ENCODE measurements around the gene TJP1. TPM values are rescaled to one million over a fixed set of nuclear protein-coding genes. Genes with fewer than 3 reads are reported as not detected.
"Not testable (repeated sequence)": the region's sequence is repeated elsewhere in the genome, so short reads cannot be mapped to it uniquely, and the experiment has no call there.

Gene TJP1
- total RNA-seq, 6 donors from 2014 or later: 88.0 to 168 (median 113) TPM

DNA sequence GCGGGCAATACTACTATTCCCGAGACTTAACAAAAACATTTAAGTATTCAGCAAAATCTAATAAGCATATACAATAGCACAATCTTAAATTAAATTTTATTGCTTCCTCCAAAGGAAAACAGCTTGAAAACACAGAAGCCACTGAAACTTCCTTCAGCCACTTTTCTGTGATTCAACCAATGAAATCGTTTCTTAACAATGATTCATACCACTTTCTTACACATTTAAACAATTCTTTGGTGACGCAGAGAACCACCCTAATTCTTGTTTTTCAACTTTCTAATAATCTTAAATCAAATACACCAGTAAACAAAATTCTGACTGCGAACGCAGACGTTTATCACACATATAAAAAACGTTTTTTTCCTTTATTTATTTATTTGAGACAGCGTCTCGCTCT lies 4.1 kb downstream of the TJP1 start:
- 73 to 76% methylated on average over 10 of the region's 10 CpGs for WGBS, 2 donors
- H3K27me3 ChIP-seq: peaks cover 0 to 8% (median 2%) of the 10 kb centered on the region in 4 donors
- no peak overlapping the region for H3K4me3 ChIP-seq
- ATAC-seq (ENCODE audit: low FRiP score in 2 of 2) (no peak), DNase-seq (no peak)
- no peaks in the 10 kb centered on the region for H3K9me3 ChIP-seq
- no peak for TF ChIP-seq POLR2A (IDR thresholded peaks at IDR 0.05)
- no peak for TF ChIP-seq POLR2AphosphoS5 (IDR thresholded peaks at IDR 0.05)
- TF ChIP-seq EP300 (IDR thresholded peaks at IDR 0.05): no peak
- TF ChIP-seq, protein P1, sequence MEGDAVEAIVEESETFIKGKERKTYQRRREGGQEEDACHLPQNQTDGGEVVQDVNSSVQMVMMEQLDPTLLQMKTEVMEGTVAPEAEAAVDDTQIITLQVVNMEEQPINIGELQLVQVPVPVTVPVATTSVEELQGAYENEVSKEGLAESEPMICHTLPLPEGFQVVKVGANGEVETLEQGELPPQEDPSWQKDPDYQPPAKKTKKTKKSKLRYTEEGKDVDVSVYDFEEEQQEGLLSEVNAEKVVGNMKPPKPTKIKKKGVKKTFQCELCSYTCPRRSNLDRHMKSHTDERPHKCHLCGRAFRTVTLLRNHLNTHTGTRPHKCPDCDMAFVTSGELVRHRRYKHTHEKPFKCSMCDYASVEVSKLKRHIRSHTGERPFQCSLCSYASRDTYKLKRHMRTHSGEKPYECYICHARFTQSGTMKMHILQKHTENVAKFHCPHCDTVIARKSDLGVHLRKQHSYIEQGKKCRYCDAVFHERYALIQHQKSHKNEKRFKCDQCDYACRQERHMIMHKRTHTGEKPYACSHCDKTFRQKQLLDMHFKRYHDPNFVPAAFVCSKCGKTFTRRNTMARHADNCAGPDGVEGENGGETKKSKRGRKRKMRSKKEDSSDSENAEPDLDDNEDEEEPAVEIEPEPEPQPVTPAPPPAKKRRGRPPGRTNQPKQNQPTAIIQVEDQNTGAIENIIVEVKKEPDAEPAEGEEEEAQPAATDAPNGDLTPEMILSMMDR (IDR thresholded peaks at IDR 0.05): no peak
- peaks cover 16 to 22% (median 20%) of the 10 kb centered on the region in 4 donors for H3K4me1 ChIP-seq
- H3K36me3 ChIP-seq: no peaks in the 10 kb centered on the region
- H3K27ac ChIP-seq: no peak overlapping the region

DNA sequence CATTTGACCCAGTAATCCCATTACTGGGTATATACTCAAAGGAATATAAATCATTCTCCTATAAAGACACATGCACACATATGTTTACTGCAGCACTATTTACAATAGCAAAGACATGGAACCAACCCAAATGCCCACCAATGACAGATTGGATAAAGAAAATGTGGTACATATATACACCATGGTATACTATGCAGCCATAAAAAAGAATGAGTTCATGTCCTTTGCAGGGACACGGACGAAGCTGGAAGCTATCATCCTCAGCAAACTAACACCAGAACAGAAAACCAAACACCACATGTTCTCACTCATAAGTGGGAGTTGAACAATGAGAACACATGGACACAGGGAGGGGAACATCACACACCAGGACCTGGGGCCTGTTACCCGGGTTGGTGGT lies 4.8 kb downstream of the TJP1 start:
- not testable (repeated sequence) for DNase-seq; H3K4me3 ChIP-seq; H3K27ac ChIP-seq; H3K9me3 ChIP-seq; H3K27me3 ChIP-seq; H3K36me3 ChIP-seq; ATAC-seq (ENCODE audit: low FRiP score in 2 of 2)
- H3K4me1 ChIP-seq: peaks cover 16 to 25% (median 22%) of the 10 kb centered on the region in 4 donors
- WGBS, 2 donors: 86 to 90% methylated on average over 3 of the region's 3 CpGs

GRCh38 chr15:29815000-29815710 lies 7.1 kb downstream of the TJP1 start:
- H3K4me1 ChIP-seq: peaks cover 23 to 38% (median 27%) of the 10 kb centered on the region in 4 donors
- DNase-seq (no peak), ATAC-seq (ENCODE audit: low FRiP score in 2 of 2) (no peak)
- no peaks in the 10 kb centered on the region for H3K27me3 ChIP-seq
- 42 to 48% methylated on average over 3 of the region's 3 CpGs for WGBS, 2 donors
- TF ChIP-seq POLR2A (IDR thresholded peaks at IDR 0.05) (no peak), EP300 (IDR thresholded peaks at IDR 0.05) (no peak), POLR2AphosphoS5 (IDR thresholded peaks at IDR 0.05) (no peak)
- TF ChIP-seq, protein P1 (IDR thresholded peaks at IDR 0.05): no peak
- H3K4me3 ChIP-seq: no peak overlapping the region
- H3K9me3 ChIP-seq: no peaks in the 10 kb centered on the region
- no peaks in the 10 kb centered on the region for H3K36me3 ChIP-seq
- no peak overlapping the region for H3K27ac ChIP-seq

GRCh38 chr15:29813009-29813408 lies 9.3 kb downstream of the TJP1 start:
- Histone ChIP-seq H3K4me1 (peaks cover 18 to 40% (median 31%) of the 10 kb centered on the region in 4 donors), H3K4me3 (no peak overlapping the region), H3K27ac (peak overlapping the region in 1 of 4 donors; percentile 3), H3K9me3 (no peaks in the 10 kb centered on the region), H3K27me3 (no peaks in the 10 kb centered on the region), H3K36me3 (no peaks in the 10 kb centered on the region)
- DNase-seq (no peak), ATAC-seq (ENCODE audit: low FRiP score in 2 of 2) (no peak)
- TF ChIP-seq, protein P1 (IDR thresholded peaks at IDR 0.05): no peak
- no peak for TF ChIP-seq POLR2A (IDR thresholded peaks at IDR 0.05)
- TF ChIP-seq POLR2AphosphoS5 (IDR thresholded peaks at IDR 0.05): no peak
- TF ChIP-seq EP300 (IDR thresholded peaks at IDR 0.05): no peak

GRCh38 chr15:29812384-29812694 lies 9.9 kb downstream of the TJP1 start:
- Histone ChIP-seq H3K4me1 (peaks cover 18 to 42% (median 28%) of the 10 kb centered on the region in 4 donors), H3K27ac (peak overlapping the region in 1 of 4 donors; percentile 3), H3K9me3 (no peaks in the 10 kb centered on the region), H3K4me3 (no peak overlapping the region), H3K36me3 (no peaks in the 10 kb centered on the region), H3K27me3 (no peaks in the 10 kb centered on the region)
- 27 to 39% methylated on average over 2 of the region's 2 CpGs for WGBS, 2 donors
- TF ChIP-seq, protein P1 (IDR thresholded peaks at IDR 0.05): no peak
- TF ChIP-seq POLR2AphosphoS5 (IDR thresholded peaks at IDR 0.05) (no peak), EP300 (IDR thresholded peaks at IDR 0.05) (no peak), POLR2A (IDR thresholded peaks at IDR 0.05) (no peak)
- DNase-seq (no peak), ATAC-seq (ENCODE audit: low FRiP score in 2 of 2) (peak in 1 of 2 donors; percentile 37)

All from upper lobe of left lung (tissue), 6 donors.